Erythroblast (primary cell): ENCODE data around the gene RASD2.

ENCODE experiments used
- GATA1 ChIP-seq: IDR thresholded peaks from 2 replicates; pipeline ENCODE4 v1.6.1; 2011; ENCODE audit warnings: low read depth, mild to moderate bottlenecking, control low read depth, low read length, moderate library complexity
- POLR2A ChIP-seq: IDR thresholded peaks from 2 replicates; pipeline ENCODE4 v1.6.1; 2011; ENCODE audit warnings: mild to moderate bottlenecking, low read length

DNA sequence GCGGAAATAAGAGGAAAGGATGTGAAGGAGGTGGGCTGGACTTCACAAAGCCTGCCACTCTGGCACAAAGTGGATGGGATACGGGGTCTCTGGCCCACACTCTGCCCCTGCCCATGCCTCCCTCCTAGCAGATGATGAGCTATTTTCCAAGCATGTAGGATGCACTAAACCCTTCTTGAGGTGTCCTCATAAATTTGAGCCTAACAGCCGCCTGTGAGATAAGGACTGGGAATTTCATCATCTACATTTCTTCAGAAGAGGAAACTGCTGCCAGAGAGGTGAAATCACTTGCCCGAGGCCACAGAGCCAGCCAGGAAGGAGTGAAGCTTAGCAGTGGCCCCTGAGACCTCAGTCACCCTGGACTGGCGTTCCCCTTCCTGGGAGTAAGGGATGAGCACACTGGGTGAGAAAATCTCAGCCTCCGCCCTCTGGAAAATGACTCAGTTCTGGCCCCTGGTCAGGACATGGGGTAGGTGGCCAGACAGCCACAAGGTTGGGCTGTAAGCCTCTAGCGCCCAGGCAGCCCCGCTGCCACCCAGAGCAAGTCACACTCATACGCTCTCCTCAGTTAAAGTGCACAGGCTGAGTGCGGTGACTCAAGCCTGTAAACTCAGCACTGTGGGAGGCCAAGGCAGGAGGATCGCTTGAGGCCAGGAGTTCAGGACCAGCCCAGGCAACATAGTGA is 48.6 kb downstream of the RASD2 start:
- TF ChIP-seq POLR2A: no peak
- TF ChIP-seq GATA1: no peak
